ENCODE measurements around the gene PCGF1. TPM values are rescaled to one million over a fixed set of nuclear protein-coding genes. Genes with fewer than 3 reads are reported as not detected.

The PCGF1 gene
- total and polyA plus RNA-seq, 9 of the 15 experiments (the other 6 are each of a cell fraction or from before 2014, with no cell fraction given), result 20.3 to 45.7 (median 29.3) TPM

- peaks cover 4 to 8% of the 10 kb centered on the region in 2 experiments; a peak in 4 of 5 replicates for H3K4me1 ChIP-seq (replicated peaks in 1 of 2; ENCODE audit: control insufficient read depth in 2 of 2, insufficient read depth in 2 of 2, low read length in 2 of 2)
- H3K9me1 ChIP-seq (ENCODE audit: control insufficient read depth, insufficient read depth, low read length), result no peaks in the 10 kb centered on the region
- peaks cover 57% of the 10 kb centered on the region; the same call in 2 of the 3 replicates for H3K36me3 ChIP-seq (ENCODE audit: control insufficient read depth, insufficient read depth, low read length)
- FAIRE-seq, result no peak
- ATAC-seq, result peak; percentile 71
- H3K4me2 ChIP-seq (ENCODE audit: insufficient read depth, low read length), result no peak overlapping the region
- 0 out of 3 replicates have a peak, but pooled peaks cover 3% of the 10 kb centered on the region for H3K79me2 ChIP-seq (ENCODE audit: control insufficient read depth, insufficient read depth, low read length)
- H3K9ac ChIP-seq (ENCODE audit: insufficient read depth in 1 of 2, low read depth in 2 of 2, low read length in 2 of 2), result peak overlapping the region in 1 of 2 experiments; percentile 52; a peak in 1 of 4 replicates
- WGBS (ENCODE audit: insufficient coverage, low coverage, missing lambda C conversion rate), result 73% methylated on average over 9 of the region's 9 CpGs
- TF ChIP-seq ZNF764 (CRISPR knock-in tag; IDR thresholded peaks at IDR 0.05; ENCODE audit: low read depth), result no peak
- TF ChIP-seq ZNF511 (CRISPR knock-in tag; IDR thresholded peaks at IDR 0.05), result no peak
- no peak for TF ChIP-seq ZBTB1 (CRISPR knock-in tag; IDR thresholded peaks at IDR 0.05; ENCODE audit: borderline replicate concordance, low read depth)
- no peak for TF ChIP-seq MED1 (CRISPR knock-in tag; IDR thresholded peaks at IDR 0.05; ENCODE audit: borderline replicate concordance)
- no peak for TF ChIP-seq JUNB (CRISPR knock-in tag; conservative IDR thresholded peaks at IDR 0.05)
- no peak for TF ChIP-seq ZNF785 (CRISPR knock-in tag; IDR thresholded peaks at IDR 0.05)
- no peak for TF ChIP-seq DACH1 (IDR thresholded peaks at IDR 0.05; ENCODE audit: partially characterized antibody)
- TF ChIP-seq MLX (CRISPR knock-in tag; conservative IDR thresholded peaks at IDR 0.05), result no peak
- no peak for TF ChIP-seq PTBP1 (IDR thresholded peaks at IDR 0.05; ENCODE audit: low read depth, low read length)
- DNase-seq (ENCODE audit: extremely low read depth in 1 of 4, low spot score in 3 of 4), result no peak
- CTCF ChIA-PET (ENCODE audit: low intra/inter-chr PET ratio), result no interaction called here
- intact Hi-C loops (cut with micrococcal nuclease), result no loop called here
- H3K9me3 ChIP-seq (replicated peaks; ENCODE audit: control insufficient read depth, insufficient read depth, low read depth, low read length), result no peaks in the 10 kb centered on the region
- H3K4me3 ChIP-seq, result no peak overlapping the region
- H2AFZ ChIP-seq (ENCODE audit: low read depth, low read length), result no peak overlapping the region
- no peak overlapping the region; the same call in 2 of the 3 replicates for H3K27ac ChIP-seq (ENCODE audit: extremely low read depth, low read depth, low read length)
- in situ Hi-C loops (cut with MboI), result loop anchor here (5.0 kb wide), 1 partner anchor 83 kb away; no protein-coding TSS in a partner anchor
- H3K27me3 ChIP-seq (ENCODE audit: control insufficient read depth in 2 of 2, insufficient read depth in 2 of 2, low read length in 2 of 2), result no peaks in the 10 kb centered on the region
- H4K20me1 ChIP-seq (replicated peaks; ENCODE audit: control insufficient read depth, insufficient read depth, low read length), result no peaks in the 10 kb centered on the region
- POLR2A ChIA-PET, result interaction anchor here (1.2 to 2.4 kb wide), 3 partner anchors 8 to 15 kb away, joined by 5 to 13 read pairs (median 6); no protein-coding TSS in a partner anchor
- BruUV-seq (replicated peaks), result no TSS peak
Observed at GRCh38 chr2:74488643-74489481, 18.6 kb downstream of the PCGF1 start.

Data from K562 (cell line).